RPMI8226 (cell line): ENCODE data around the gene CLTCL1.
A peak's percentile ranks its signal among the peaks of the same experiment; 100 is the strongest.

Experiments
- DNase-seq: peaks from one replicate; pipeline ENCODE4 v3.0.0-alpha.2; 2015

The CLTCL1 gene

DNA sequence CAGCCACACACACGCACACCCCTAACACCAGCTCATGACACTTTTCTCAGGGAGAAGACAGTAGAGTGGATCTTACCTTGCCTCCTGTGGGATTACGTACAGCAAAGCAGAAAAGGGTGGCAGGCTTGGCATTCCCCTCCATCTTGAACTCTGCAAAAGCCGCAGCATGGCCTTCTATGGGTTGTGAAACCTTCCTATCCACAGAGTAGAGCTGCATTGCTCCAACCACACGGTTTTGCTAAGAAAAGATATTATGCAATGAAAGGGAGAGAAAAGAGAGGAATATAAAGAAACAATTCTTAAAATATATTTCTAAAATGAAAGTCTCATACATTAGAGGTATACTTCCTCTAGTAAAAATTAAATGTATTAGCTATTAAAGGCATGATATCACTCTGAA lies 48.8 kb downstream of the CLTCL1 start:
- no peak for DNase-seq

DNA sequence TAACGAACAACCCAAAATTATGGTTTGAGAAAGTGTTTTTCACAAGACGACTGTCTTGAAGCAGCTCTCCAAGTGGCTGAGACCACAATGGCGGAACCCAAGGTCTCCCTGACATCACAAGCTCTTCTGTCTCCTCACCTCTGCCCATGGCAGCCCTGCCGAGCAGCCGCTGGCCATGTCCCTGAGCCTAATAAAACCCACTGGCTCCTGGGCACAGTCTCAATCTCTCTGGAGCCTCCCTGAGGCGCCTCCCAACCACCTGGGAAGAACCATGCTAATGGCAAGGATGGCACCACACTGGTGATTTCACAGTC lies 50.0 kb downstream of the CLTCL1 start:
- no peak for DNase-seq

DNA sequence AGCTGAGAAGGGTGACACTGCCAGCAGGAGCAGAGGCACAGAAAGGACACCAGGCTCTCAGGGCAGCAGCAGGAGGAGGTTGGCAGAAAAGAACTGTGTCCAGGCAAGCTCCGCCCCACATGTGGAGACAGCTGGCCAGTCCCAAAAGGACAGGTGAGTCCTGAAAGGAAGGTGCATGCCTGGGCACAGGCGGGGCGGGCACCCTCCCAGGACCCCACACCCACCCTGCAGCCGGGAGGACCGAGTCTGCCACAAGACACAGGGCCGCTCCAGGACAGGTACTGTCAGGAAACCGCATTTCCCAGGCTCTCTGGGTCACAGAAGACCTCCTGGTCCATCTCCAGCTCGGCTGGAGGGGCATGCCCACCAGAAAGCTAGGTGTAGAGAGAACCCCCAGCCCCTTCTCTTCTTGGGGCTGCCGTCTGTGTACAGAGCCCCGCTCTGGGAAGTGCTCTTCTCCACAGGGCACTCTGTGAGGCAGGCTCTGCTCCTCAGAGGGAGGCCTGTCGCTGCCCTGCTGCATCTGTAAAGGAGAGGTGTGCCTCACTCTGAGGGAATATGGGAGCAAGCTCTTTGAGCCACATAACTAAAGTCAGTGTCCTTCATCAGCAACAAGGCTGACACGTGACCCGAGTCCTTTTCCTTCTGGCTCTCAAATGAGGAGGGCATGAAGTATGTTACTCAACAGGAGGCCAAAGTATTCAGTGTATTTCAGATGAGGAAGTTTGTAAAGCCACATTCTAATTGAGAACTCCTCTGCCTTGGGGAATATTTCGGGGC lies 50.5 kb downstream of the CLTCL1 start:
- no peak for DNase-seq

DNA sequence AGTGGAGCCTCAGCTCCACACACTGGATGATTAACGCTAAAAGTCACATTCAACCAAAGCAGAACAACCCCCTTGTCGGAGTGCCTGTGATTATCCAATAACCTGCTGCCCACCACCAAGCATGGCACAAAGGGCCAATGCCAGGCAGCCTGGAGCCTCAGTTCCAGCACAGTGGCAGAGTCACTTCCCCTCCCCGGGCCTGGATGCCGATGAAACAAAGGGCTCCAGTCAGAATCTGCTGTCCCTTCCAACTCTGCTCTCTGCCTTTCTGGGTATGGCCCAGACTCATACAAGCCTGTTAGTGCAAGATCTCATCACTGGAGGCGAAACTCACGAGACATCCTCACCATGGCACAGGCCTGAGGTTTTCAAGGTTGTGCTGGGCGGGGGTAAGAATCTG lies 52.1 kb downstream of the CLTCL1 start:
- DNase-seq, result no peak

DNA sequence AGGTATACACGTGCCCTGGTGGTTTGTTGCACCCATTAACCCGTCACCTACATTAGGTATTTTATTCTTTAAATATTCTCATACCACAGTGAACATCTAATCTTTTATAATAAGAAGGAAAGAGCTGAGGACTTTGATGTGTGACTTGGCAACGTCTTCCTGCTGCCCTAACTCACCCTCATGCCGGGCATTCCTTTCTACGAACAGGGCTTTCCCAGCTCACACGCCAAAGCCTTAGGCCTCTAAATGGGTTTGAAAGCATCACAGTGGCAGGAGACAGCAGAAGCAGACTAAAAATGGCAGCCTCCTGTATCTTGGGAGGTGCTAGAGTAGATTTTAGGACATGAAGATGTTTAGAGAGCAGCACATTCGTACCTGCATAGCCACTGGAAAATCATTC lies 52.6 kb downstream of the CLTCL1 start:
- DNase-seq, result no peak

DNA sequence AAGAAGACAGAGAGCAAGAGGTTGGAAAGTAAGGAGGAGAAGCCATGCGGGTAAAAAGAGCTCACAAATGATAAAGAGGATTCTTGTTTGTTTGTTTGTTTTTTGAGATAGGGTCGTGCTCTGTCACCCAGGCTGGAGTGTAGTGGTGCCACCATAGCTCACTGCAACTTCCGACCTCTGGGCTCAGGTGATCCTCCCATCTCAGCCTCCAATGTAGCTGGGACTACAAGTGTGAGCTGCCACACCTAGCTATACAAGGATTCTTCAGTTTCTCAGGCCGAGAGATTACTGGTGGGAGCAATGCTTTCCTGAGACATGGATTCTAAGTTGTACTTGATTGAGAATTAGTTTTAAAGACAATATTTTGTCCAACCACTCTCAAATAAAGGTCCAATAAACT lies 55.6 kb downstream of the CLTCL1 start:
- no peak for DNase-seq

DNA sequence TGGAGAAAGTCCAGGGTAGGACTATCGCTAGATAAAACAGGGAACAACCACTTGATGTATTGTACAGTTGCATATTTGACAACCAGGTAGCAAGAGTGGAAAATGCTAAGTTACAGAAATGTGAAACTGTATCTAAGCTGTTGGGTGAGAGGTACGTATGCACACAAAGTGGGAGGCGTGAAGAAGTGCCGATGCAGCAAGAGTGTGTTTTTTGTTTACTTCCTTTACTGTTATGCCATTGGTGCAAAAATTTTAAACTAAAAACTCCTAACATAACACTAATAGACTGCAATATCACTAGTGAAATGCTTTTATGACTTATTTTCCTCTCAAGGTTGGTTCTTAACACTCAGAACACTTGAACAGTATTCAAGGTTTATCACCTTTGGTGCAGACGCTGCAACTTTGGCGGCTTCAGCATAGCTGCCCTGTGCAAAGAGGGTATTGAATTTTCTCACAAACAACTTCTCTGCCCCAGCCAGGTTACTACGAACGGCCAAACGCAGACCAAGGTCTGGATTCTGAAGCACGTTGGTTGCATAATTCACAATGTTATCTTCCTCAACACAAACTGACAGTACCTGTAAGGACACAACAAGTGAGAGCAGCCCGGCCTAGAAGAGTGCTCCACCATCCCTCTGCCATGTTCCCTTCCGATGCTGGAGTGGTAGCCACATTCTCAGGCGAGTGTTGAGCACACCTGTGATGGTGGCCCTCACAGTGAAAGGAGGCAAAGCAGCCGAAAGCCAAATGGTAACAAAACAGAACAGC lies 57.2 kb downstream of the CLTCL1 start:
- DNase-seq, result peak; percentile 5

DNA sequence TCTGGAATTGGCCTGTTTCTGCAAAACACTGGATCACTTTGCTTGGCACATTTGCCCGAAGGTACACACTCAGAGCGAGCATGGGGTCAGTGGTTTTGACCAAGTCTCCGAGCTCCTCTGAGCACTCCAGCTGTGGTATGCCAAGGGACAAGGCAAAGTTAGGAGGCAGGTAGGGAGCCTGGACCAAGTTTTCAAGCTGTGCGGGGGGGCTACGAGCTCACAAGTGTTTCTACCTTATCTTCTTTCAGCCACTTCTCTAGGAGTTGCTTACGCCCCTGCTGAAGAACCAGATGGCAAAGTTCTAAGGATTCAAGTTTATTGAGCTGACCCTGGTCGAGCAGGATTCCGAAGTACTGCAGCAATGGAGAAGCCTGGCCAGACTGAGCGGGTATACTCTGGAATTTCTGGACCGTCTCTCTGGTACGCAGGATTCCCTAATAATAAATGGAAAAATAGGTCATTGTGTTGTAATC lies 58.3 kb downstream of the CLTCL1 start:
- DNase-seq, result no peak

DNA sequence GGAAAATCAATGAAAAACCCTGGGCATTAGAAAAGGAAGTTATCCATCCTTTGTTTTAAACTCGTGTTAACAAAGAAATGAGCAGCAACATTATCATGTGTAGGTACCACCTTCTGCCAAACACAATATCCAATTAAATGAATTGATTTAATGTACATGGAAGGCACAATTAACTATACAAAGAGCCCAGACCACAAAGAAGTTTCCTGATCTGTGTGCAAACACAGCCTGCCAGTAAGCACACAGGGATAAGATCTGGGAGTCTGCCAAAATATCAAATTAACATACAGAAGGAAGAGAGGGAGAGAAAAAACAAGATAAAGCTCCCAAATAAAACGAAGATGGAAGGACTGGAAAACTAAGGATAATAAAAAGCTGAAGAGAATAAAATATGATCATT lies 58.9 kb downstream of the CLTCL1 start:
- no peak for DNase-seq

DNA sequence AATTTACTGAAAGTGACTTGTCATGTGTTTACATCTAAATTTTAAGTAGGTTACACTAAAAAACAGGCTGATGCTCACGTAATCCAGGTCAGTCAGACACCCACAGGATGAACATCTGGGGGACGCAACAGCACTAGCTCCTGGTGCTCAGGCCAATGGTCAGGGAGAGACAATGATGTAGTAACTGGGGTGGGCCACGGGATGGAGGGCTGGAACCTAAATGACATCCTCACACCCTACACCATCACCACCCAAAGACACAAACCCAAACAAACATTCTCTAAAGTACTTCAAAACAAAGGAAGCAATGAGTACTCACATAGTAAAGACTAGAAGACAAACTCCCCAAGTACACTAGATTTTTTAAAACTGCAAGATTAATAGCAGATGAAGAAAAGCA lies 59.5 kb downstream of the CLTCL1 start:
- DNase-seq, result no peak

DNA sequence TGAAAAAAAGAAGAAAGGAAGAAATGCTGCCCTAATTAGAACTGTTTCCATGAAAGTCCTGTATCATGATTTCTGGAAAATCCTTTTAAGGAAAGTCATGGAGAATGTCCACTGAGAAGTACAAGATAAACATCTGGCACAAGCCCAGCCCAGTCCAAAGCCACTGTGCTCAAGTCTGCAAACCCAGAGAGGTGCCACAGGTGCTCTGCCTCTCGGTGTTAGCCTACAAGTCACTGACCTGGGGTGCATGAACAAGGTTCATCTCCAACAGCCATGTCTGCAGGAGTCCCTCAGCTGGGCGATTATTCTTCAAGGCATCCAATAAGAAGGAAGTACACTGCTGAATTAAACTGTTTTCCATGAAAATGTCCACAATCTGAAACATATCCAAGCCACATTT lies 61.9 kb downstream of the CLTCL1 start:
- no peak for DNase-seq

DNA sequence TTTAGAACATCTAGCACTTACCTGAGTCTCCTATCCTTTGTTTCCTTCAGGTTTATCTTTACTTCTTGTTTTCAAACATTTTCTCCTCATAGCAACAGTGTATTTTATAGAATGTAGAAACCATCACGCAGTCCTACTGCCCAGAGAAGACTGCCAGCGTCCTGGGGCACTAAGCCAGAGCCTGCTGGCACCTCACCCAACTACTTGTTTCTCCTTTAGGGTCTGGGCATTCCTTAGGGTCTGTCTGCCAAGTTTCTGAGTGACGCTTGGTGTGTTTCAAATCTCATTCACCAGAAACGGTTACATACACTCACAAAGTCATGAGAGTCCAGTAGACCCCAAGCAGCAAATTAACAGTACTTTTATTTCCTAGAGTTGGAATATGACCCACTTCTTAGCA lies 63.3 kb downstream of the CLTCL1 start:
- DNase-seq, result no peak

DNA sequence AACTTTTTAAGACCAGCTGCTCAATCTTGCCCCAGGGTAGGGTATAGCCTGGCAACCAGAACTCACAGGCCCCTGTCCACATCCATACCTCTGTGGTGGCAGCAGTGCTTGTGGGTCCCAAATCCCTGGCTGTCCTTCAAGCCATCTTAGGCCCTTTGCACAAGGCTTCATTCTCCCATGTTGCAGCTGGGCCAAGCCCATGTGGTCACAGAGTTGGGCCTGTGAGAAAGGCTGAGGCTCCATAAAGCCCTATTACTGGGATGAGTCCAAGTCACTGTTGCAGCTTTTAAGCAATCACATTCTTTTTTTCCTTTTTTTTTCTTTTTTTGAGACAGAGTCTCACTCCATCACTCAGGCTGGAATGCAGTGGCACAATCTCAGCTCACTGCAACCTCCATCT lies 65.1 kb downstream of the CLTCL1 start:
- DNase-seq, result no peak

DNA sequence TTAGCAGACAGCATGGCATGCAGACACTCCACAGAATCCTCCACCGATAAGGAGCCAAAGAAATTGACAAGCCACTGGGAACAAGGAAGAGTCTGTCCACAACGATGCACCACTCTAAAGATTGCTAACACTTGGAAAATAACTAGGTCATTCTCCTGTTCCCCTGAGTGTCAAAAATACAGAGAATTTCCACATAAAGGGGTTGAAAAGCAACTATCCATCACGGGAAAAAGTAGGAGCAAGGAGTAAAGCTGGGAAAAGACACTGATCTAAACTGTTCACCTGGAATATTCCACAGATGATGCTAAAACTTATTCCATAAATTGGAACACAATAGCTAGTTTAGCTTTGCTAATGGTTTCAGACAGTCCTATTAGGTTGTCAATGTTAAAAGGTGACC lies 66.0 kb downstream of the CLTCL1 start:
- no peak for DNase-seq

DNA sequence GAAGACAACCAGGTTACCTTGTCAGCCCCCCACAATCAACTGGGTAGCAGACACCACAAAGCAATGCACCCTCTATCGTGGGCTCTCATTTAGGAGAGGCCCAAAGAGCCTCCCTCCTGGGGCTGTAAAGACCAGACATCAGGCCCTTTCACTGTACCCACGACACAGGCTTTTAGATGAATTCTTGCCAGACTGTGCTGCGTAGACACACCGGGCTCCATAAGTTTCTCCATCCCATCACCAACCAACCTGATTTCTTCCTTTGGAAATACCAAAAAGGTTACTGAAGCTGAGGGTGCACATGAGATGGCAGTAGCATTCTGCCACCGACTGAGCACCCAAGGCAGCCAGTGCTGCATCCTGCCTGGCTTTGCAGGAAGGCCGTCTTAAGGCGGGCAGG lies 66.5 kb downstream of the CLTCL1 start:
- DNase-seq, result no peak

DNA sequence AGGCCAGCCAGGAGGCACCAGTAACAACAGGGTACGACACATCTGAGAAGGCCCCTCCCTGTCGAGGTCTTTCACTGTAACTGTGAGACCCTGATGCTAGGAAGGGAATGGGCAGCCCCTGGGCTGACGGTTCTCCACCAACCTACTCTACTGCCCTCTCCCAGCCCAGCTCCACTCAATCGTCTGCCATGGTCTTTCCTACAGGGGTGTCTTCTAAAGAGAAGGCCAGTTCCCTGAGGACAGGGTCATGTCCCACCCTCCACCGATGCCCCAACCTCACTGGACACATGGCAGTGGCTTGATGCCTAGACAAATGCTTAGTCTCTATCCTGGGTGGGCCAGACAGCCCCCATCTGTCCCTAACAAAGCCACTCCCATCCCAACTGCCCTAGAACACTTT lies 67.0 kb downstream of the CLTCL1 start:
- no peak for DNase-seq

DNA sequence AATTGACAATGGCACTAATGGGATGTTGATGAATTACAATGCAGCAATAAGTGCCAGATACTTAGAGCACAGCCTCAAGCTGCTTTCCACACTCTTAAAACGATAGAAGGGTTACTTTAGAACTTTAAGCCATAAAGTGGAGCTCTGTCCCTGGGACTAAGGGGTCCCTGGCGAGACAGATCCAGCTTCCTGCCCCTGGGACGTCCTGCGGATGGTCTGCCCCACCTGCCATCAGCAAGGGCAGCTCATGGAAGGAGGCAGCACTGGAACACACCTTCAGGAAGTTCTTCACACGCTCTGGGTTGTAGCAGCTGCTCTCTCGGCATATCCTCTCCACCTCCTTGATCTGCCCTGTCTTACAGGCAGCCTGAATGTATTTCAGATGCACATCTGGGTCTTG lies 67.9 kb downstream of the CLTCL1 start:
- DNase-seq, result no peak

DNA sequence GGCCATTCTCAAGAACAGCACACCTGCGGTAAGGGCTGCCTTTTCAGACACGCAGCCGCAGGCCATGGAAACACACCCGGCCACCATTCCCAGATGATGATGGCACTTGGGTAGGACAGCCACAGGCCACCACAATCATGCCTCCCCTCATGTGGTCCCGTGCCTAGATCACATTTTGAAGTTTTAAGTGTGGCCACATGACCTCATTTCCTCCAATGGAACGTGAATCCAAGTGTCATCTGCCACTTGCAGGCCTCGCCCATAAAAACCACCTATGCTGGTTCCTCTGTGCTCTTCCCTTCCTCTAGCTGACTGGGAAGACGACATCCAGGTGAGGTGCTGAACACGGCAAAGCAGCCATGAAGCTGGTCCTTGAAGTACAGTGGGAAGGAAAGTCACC lies 68.4 kb downstream of the CLTCL1 start:
- no peak for DNase-seq

DNA sequence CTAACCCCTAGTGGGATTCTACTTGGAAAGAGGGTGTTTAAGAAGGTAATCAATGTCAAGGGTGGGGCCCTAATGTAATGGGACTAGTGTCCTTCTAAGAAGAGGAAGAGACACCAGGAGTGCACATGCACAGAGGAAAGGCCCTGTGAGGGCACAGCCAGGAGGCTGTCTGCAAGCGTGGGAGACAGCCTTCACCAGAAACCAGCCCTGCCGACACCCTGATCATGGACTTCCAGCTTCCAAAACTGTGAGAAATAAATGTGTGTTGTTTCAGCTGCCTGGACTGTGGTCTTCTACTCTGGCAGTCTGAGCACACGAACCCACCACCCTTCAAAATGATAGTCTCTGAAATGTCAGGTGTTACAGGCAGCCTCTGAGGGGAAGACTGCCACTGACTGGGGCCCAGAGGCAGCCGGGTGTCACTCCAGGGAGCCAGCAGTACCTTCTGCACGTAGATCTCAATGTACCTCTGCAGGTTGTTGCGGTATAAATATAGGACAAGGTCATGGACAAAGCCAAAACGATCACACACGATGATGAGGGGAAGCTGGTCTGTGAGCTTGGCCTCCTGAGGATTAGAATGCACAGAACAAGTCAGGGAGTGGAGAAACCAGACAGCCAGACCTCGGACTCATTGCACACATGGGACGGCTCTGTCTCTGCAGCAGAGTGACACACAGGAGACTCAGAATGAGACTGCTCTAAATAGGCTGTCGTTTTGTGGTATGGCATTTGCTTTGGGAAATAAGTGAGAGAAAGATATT lies 69.1 kb downstream of the CLTCL1 start:
- no peak for DNase-seq

DNA sequence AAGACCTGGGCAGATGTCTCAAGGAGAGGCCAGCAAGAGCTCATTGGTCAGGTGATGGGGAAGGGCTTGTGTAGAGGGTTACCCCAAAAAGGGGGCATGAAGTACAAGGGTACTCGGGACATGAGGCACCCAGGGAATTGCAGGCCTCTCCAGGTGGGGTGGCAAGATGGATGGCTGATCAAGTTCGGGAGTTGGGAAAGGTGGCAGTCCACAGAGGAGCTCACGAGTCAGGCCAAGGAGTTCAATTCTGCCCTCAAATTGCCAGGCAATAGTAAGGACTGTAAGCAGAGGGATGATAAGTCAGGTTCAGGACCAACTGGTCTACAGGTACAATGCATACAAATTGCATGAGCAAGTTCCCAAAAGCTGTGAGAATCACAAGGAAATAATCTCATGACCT lies 70.7 kb downstream of the CLTCL1 start:
- no peak for DNase-seq

DNA sequence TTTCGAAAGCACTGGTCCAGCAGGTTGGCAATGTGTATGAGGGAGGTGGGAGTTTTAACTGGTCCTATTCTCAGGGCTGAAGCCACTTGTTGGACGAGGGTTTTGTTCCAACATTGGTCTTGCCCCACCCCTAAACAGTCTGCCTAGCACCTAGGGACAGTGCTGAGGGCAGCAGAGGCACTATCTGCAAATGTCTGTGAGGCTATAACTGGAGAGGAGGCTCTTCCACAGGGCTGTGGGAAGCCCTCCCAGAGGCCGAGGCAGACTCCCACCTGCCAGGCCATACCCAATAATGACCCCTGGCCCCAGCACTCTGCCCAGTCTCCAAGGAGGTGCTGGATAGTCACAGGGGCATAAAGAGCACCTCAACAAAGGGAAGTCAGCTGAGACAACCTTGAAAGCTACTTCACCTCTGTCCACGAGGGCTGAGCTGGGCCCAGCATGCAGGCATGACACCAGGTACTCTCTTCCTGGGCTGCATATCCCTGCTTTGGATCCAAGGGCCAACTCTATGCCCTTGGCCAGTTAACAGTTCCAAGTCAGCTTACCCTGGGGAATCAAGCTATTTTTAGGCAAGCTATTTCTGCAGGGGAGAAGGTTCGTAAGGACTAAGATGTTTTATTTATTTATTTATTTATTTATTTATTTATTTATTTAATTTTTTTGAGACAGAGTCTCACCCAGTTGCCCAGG lies 72.8 kb downstream of the CLTCL1 start:
- DNase-seq, result no peak

DNA sequence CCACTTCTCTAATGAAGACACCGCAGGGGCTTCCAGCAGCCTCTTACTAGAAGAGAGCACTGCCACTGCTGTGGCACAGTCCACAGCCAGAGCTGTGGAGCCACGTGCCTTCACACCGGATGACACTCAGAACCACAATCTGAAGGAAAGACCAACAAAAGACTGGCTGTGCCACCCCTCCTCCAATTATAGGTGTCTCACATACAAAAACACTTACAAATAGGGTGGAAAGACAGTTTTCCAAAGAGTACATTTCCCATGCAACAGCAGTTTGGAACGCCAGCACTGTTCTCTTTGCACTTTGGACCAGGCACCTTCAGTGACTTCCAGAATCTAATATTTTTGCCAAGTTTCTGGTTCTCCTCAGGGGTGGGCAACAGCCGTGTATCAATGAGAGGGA lies 74.9 kb downstream of the CLTCL1 start:
- DNase-seq, result no peak

DNA sequence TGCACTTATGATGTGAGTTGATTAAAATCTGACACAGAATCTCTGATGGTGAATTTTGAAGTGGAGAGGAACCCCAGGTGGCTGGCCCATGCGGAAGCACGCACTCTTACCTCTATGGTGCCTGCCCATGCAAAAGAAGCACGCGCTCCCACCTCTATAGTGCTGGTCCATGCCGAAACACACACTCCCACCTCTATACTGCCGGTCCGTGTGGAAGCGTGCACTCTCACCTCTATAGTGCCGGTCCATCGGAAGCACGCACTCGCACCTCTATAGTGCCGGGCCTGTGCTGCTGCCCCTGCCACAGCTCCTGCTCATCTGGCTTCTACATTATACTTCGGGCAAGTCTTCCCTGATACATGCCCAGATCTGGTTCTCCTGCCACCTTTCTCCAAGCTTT lies 76.2 kb downstream of the CLTCL1 start:
- no peak for DNase-seq
